ENCODE data around the gene PTGER4. TPM values are rescaled to one million over a fixed set of nuclear protein-coding genes. Genes with fewer than 3 reads are reported as not detected.

Gene PTGER4
- total RNA-seq, 1 donor from 2014 or later: 4.9 TPM

DNA sequence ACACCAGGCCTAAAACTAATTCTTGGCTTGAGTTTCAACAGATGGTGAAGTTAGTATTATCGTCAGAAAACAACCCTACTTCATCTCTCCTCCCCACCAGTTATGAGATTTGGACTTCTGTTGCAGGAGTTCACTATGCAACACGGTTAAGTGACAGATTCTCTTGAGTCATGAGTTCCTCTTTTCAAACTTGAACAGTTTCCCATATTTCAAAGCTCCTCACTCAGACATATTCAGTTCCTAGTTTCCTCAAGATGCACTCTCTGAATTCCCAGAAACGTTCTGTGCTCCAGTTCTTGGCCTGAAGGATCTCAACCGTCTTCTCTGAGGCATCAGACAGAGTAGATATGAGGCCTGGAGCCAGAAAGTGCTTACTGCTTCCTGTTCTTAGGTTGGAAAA is 7.3 kb upstream of the PTGER4 start:
- no peaks in the 10 kb centered on the region for H3K36me3 Mint-ChIP-seq (ENCODE audit: low read depth)
- peaks cover 17% of the 10 kb centered on the region for H3K4me1 Mint-ChIP-seq (ENCODE audit: low read depth)
- H3K27ac Mint-ChIP-seq (ENCODE audit: unreplicated experiment): no peak overlapping the region
- no peak for DNase-seq (ENCODE audit: low spot score)
- TF ChIP-seq, protein P1, sequence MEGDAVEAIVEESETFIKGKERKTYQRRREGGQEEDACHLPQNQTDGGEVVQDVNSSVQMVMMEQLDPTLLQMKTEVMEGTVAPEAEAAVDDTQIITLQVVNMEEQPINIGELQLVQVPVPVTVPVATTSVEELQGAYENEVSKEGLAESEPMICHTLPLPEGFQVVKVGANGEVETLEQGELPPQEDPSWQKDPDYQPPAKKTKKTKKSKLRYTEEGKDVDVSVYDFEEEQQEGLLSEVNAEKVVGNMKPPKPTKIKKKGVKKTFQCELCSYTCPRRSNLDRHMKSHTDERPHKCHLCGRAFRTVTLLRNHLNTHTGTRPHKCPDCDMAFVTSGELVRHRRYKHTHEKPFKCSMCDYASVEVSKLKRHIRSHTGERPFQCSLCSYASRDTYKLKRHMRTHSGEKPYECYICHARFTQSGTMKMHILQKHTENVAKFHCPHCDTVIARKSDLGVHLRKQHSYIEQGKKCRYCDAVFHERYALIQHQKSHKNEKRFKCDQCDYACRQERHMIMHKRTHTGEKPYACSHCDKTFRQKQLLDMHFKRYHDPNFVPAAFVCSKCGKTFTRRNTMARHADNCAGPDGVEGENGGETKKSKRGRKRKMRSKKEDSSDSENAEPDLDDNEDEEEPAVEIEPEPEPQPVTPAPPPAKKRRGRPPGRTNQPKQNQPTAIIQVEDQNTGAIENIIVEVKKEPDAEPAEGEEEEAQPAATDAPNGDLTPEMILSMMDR (IDR thresholded peaks at IDR 0.05): no peak
- H3K4me3 Mint-ChIP-seq (ENCODE audit: unreplicated experiment): no peak overlapping the region
- H3K27me3 Mint-ChIP-seq (ENCODE audit: low read depth): peaks cover 4% of the 10 kb centered on the region
- no peaks in the 10 kb centered on the region for H3K9me3 Mint-ChIP-seq (ENCODE audit: low read depth)

DNA sequence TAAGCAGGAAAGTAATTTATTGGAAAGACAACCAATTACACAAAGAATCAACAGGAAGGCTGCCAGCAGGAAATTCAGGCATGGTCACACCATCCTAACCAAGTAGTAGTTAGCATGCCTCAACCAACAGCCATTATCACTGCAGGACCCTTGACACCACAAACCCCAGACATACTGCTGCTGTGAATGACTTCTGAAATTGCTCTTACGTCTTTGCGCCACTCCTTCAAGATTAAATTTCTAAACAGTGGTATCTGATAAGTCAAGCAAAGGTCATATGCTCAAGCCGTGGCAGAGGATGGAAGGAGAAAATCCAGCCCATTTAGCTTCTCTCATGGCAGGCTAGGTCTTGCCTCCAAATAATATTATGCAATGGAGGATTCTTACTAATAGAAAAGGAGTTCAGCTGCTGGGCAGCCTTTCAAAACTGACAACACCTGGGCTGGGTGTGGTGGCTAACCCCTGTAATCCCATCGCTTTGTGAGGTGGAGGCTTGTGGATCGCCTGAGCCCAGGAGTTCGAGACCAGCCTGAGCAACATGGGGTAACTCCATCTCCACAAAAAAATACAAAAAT is 5.0 kb upstream of the PTGER4 start:
- DNase-seq (ENCODE audit: low spot score): no peak
- Mint-ChIP-seq H3K36me3 (ENCODE audit: low read depth) (no peaks in the 10 kb centered on the region), H3K27ac (ENCODE audit: unreplicated experiment) (no peak overlapping the region), H3K27me3 (ENCODE audit: low read depth) (no peaks in the 10 kb centered on the region), H3K4me3 (ENCODE audit: unreplicated experiment) (no peak overlapping the region), H3K4me1 (ENCODE audit: low read depth) (peaks cover 34% of the 10 kb centered on the region), H3K9me3 (ENCODE audit: low read depth) (no peaks in the 10 kb centered on the region)
- TF ChIP-seq, protein P1 (IDR thresholded peaks at IDR 0.05): no peak

DNA sequence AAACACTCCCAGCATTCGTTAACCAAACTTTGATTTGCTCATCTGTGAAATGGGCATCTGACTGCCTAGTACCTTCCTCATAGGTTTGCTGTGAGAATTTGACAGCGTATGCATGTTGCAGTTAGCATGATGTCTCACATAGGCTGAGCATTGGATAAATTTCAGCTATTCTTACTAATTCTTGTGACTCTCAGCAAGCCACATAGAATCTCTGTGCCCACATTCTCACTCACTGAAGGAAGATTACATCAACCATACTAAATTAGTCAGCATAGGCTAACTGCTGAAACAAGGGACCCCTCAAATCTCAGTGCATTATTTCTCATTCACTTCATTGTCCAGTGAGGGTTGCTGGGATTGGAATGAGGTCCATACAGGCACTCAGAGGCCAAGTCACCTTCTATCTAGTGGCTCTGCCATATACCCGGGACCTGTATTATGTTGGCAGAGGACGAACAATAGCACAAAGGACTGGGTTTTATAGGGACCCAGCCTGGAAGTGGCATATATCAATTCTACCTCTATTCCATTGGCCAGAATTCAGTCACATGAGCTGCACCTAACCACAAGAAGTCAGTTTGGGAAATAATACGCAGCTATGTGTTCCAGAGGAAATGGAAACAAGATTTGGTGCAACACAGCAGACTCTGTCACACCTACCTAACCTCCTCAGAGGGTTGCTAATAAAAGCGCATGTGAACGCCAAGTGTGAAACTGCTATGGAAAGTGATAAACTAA is 4.2 kb upstream of the PTGER4 start:
- Mint-ChIP-seq H3K9me3 (ENCODE audit: low read depth) (no peaks in the 10 kb centered on the region), H3K36me3 (ENCODE audit: low read depth) (no peaks in the 10 kb centered on the region), H3K27ac (ENCODE audit: unreplicated experiment) (no peak overlapping the region), H3K27me3 (ENCODE audit: low read depth) (no peaks in the 10 kb centered on the region), H3K4me3 (ENCODE audit: unreplicated experiment) (no peak overlapping the region), H3K4me1 (ENCODE audit: low read depth) (peaks cover 42% of the 10 kb centered on the region)
- TF ChIP-seq, protein P1 (IDR thresholded peaks at IDR 0.05): no peak
- no peak for DNase-seq (ENCODE audit: low spot score)

DNA sequence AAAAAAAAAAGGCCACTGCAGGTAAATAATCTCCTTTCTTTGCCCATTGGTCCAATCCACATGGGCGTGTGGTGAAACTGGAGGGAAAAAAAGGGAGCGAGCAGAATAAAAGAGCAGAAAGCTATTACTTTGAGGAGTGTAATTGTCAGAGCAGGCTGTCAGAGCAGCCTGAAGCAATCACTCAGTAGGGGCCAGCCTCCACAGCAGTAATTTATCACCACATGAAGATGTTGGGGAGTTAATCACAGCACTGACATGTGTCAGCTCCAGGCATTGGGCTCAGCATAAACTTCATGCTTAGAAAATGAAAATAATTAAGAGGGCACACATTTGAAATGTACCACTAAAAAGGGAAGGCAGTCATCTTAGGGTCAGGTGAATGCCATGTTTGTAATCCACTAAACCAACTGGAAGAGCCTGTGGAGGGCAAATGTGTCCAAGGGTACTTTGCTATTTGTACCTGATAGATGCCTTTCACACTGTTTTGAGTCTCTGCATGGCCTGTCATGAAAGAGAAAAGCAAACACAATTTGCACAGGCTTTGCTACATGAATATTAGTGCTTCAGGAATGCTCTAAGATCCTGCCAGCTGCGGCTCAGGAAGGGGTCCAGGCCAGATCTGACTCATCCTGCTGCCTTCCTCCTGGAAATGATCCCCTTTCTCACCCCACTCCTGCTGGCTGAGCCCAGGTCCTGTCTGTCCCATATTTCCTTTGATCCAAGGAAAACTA is 2.9 kb upstream of the PTGER4 start:
- TF ChIP-seq, protein P1 (IDR thresholded peaks at IDR 0.05): no peak
- DNase-seq (ENCODE audit: low spot score): no peak
- peak overlapping the region; percentile 23 for H3K4me3 Mint-ChIP-seq (ENCODE audit: unreplicated experiment)
- peak overlapping the region; percentile 73 for H3K27ac Mint-ChIP-seq (ENCODE audit: unreplicated experiment)
- H3K27me3 Mint-ChIP-seq (ENCODE audit: low read depth): no peaks in the 10 kb centered on the region
- H3K9me3 Mint-ChIP-seq (ENCODE audit: low read depth): no peaks in the 10 kb centered on the region
- peaks cover 49% of the 10 kb centered on the region for H3K4me1 Mint-ChIP-seq (ENCODE audit: low read depth)
- no peaks in the 10 kb centered on the region for H3K36me3 Mint-ChIP-seq (ENCODE audit: low read depth)

DNA sequence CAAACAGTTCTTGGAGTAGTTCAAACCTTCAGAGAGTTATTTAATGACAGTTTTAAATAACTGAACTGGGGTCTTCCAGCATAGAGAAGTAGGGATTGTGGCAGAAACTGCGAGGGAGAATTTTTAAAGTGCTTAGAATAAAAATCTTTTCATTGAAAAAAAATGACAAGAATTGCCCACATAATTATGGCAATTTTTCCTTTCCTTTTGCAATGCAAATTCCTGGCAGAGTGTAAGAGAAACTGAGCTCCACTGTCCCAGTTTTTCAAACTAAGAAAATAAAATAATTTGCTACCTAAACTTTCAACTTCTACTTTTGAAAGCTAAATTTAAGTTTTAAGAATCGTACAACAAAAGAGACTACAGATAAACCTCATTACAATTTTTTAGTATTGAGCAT is 2.3 kb upstream of the PTGER4 start:
- no peak overlapping the region for H3K4me3 Mint-ChIP-seq (ENCODE audit: unreplicated experiment)

More for the DNA sequence above, 2.3 kb upstream of the PTGER4 start:
- TF ChIP-seq, protein P1 (IDR thresholded peaks at IDR 0.05): no peak
- Mint-ChIP-seq H3K9me3 (ENCODE audit: low read depth) (no peaks in the 10 kb centered on the region), H3K27ac (ENCODE audit: unreplicated experiment) (peak overlapping the region; percentile 73), H3K27me3 (ENCODE audit: low read depth) (no peaks in the 10 kb centered on the region), H3K4me1 (ENCODE audit: low read depth) (peaks cover 56% of the 10 kb centered on the region), H3K36me3 (ENCODE audit: low read depth) (no peaks in the 10 kb centered on the region)
- no peak for DNase-seq (ENCODE audit: low spot score)
